Measurements from ENCODE around the gene CCDC85B. TPM values are rescaled to one million over a fixed set of nuclear protein-coding genes. Genes with fewer than 3 reads are reported as not detected.
"Not testable (repeated sequence)": the region's sequence is repeated elsewhere in the genome, so short reads cannot be mapped to it uniquely, and the experiment has no call there.

Gene CCDC85B
- total RNA-seq, 4 donors from 2014 or later = 44.9 to 61.0 (median 53.1) TPM

- peak in 1 of 2 donors; percentile 86 for DNase-seq (ENCODE audit: low spot score in 2 of 2)
- no peak for TF ChIP-seq CTCF (IDR thresholded peaks at IDR 0.05)
- TF ChIP-seq POLR2A (IDR thresholded peaks at IDR 0.05) = no peak
- H3K4me3 ChIP-seq (ENCODE audit: low read depth, poor library complexity, severe bottlenecking) = peak overlapping the region; percentile 61
- WGBS, 2 donors = 5 to 7% methylated on average over 11 to 15 of the region's 23 CpGs
- intact Hi-C loops (cut with DNase I; ENCODE audit: low total_unique reads) = no loop called here
These were observed 2.7 kb upstream of the CCDC85B start for GRCh38 chr11:65887723-65888162.

GRCh38 chr11:65888163-65888814 lies 2.2 kb upstream of the CCDC85B start, which contains the start of gene FIBP:
Gene FIBP, minus strand, starts transcription at chr11:65888471. Its CDS starts 53 bp downstream, at chr11:65888418.
- intact Hi-C loops (cut with DNase I; ENCODE audit: low total_unique reads) = no loop called here
- peak within 1 kb of the TSS; percentile 61 for H3K4me3 ChIP-seq (ENCODE audit: low read depth, poor library complexity, severe bottlenecking)
- WGBS, 2 donors = 1 to 2% methylated on average over 15 to 44 of the region's 57 CpGs
- TF ChIP-seq POLR2A (IDR thresholded peaks at IDR 0.05) = no peak
- peak in 2 of 3 donors; percentile 24 to 71 for TF ChIP-seq CTCF (IDR thresholded peaks at IDR 0.05)
- DNase-seq (ENCODE audit: low spot score in 2 of 2) = peak; percentile 95 to 100

GRCh38 chr11:65891219-65892136 lies 1.0 kb downstream of the CCDC85B start:
- intact Hi-C loops (cut with DNase I; ENCODE audit: low total_unique reads) = no loop called here
- peak in 1 of 2 donors; percentile 91 for DNase-seq (ENCODE audit: low spot score in 2 of 2)
- peak overlapping the region; percentile 58 for H3K4me3 ChIP-seq (ENCODE audit: low read depth, poor library complexity, severe bottlenecking)
- 18 to 20% methylated on average over 29 to 34 of the region's 57 CpGs for WGBS, 2 donors
- no peak for TF ChIP-seq CTCF (IDR thresholded peaks at IDR 0.05)

- intact Hi-C loops (cut with DNase I; ENCODE audit: low total_unique reads); H3K4me3 ChIP-seq (ENCODE audit: low read depth, poor library complexity, severe bottlenecking); DNase-seq (ENCODE audit: low spot score in 2 of 2): not testable (repeated sequence)
- WGBS, 2 donors = 64 to 66% methylated on average over 4 to 5 of the region's 5 CpGs
These were observed 1.7 kb downstream of the CCDC85B start for GRCh38 chr11:65892137-65892540.

GRCh38 chr11:65892661-65893317 lies 2.3 kb downstream of the CCDC85B start:
- WGBS, 2 donors = 73 to 74% methylated on average over 10 of the region's 10 CpGs
- H3K4me3 ChIP-seq (ENCODE audit: low read depth, poor library complexity, severe bottlenecking) = no peak overlapping the region
- TF ChIP-seq POLR2A (IDR thresholded peaks at IDR 0.05) (no peak), CTCF (IDR thresholded peaks at IDR 0.05) (no peak)
- DNase-seq (ENCODE audit: low spot score in 2 of 2) = no peak
- intact Hi-C loops (cut with DNase I; ENCODE audit: low total_unique reads) = no loop called here
